C4-2B (cell line): Measurements from ENCODE around the gene FEV.

Experiments
- ZFX ChIP-seq: fragments of 450-650 bp; IDR thresholded peaks from 2 replicates; pipeline ENCODE4 v1.6.1; 2017
- TF ChIP-seq, protein P1 (sequence below): fragments of 450-650 bp; conservative IDR thresholded peaks from 2 replicates; pipeline ENCODE4 v1.5.1; 2017; ENCODE audit warnings: mild to moderate bottlenecking

DNA sequence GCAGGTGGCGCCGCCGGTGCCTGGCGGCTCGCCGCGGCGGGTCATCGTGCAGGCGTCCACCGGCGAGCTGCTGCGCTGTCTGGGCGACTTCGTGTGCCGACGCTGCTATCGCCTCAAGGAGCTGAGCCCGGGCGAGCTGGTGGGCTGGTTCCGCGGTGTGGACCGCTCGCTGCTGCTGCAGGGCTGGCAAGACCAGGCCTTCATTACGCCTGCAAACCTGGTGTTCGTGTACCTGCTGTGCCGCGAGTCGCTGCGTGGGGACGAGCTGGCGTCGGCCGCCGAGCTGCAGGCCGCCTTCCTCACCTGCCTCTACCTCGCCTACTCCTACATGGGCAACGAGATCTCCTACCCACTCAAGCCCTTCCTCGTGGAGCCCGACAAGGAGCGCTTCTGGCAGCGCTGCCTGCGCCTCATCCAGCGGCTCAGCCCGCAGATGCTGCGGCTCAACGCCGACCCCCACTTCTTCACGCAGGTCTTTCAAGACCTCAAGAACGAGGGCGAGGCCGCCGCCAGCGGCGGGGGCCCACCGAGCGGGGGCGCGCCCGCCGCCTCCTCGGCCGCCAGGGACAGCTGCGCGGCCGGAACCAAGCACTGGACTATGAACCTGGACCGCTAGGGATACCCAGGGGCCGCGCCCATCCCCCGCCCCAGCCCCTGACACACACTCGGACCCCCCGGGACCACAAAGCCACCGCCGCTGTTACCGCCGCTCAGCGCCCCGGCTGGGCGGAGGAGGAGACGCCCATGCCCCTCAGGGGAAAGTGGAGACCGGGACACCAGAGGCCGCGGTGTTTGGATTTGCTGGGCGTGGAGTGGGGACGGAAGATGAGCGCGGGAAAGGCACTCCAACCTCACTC, 24.4 kb downstream of the FEV start:
- TF ChIP-seq, protein P1, sequence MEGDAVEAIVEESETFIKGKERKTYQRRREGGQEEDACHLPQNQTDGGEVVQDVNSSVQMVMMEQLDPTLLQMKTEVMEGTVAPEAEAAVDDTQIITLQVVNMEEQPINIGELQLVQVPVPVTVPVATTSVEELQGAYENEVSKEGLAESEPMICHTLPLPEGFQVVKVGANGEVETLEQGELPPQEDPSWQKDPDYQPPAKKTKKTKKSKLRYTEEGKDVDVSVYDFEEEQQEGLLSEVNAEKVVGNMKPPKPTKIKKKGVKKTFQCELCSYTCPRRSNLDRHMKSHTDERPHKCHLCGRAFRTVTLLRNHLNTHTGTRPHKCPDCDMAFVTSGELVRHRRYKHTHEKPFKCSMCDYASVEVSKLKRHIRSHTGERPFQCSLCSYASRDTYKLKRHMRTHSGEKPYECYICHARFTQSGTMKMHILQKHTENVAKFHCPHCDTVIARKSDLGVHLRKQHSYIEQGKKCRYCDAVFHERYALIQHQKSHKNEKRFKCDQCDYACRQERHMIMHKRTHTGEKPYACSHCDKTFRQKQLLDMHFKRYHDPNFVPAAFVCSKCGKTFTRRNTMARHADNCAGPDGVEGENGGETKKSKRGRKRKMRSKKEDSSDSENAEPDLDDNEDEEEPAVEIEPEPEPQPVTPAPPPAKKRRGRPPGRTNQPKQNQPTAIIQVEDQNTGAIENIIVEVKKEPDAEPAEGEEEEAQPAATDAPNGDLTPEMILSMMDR = no peak
- TF ChIP-seq ZFX = no peak
